ENCODE data around the gene MMEL1.

Gene MMEL1

GRCh38 chr1:2602866-2603520 lies 29.8 kb downstream of the MMEL1 start:
- H2AFZ ChIP-seq (ENCODE audit: low read length) = no peak overlapping the region
- no peaks in the 10 kb centered on the region for H3K9me3 ChIP-seq (replicated peaks in 1 of 2; ENCODE audit: control insufficient read depth in 2 of 2, insufficient read depth in 1 of 2, low read depth in 1 of 2, low read length in 2 of 2)
- no peak overlapping the region for H3K27ac ChIP-seq (replicated peaks; ENCODE audit: low read length)
- no peaks in the 10 kb centered on the region for H3K79me1 ChIP-seq (ENCODE audit: low read depth, low read length)
- H3K4me1 ChIP-seq (ENCODE audit: control insufficient read depth in 2 of 2, insufficient read depth in 1 of 2, low read depth in 1 of 2, low read length in 2 of 2) = peaks cover 0 to 2% of the 10 kb centered on the region in 2 donors
- H3K36me3 ChIP-seq (replicated peaks in 1 of 2; ENCODE audit: control insufficient read depth in 2 of 2, insufficient read depth in 2 of 2, low read length in 2 of 2) = no peaks in the 10 kb centered on the region
- no CpG with 5 or more reads among the region's 18 CpGs for WGBS, 2 donors (ENCODE audit: extremely low coverage in 2 of 2, insufficient read length in 2 of 2, insufficient replicate concordance in 1 of 2)
- peak overlapping the region; percentile 44 for H3K9ac ChIP-seq (ENCODE audit: low read depth, low read length, poor library complexity)
- no peak overlapping the region for H3K23ac ChIP-seq (ENCODE audit: low read depth, low read length, poor library complexity)
- DNase-seq (ENCODE audit: low spot score) = no peak
- no peak overlapping the region for H3K4me2 ChIP-seq (ENCODE audit: insufficient read depth, low read length, poor library complexity, severe bottlenecking)
- H2BK15ac ChIP-seq (ENCODE audit: low read length) = peak overlapping the region; percentile 94
- H3K4me3 ChIP-seq (ENCODE audit: low read length in 2 of 2) = no peak overlapping the region
- H4K91ac ChIP-seq (ENCODE audit: low read depth, low read length, poor library complexity) = no peak overlapping the region
- H2BK12ac ChIP-seq (ENCODE audit: low read length) = no peak overlapping the region
- H3K14ac ChIP-seq (ENCODE audit: low read length) = peak overlapping the region; percentile 31
- H2BK120ac ChIP-seq (ENCODE audit: low read depth, low read length) = peak overlapping the region; percentile 87
- peak overlapping the region; percentile 66 for H2BK5ac ChIP-seq (ENCODE audit: low read length)
- peak overlapping the region; percentile 83 for H2AK5ac ChIP-seq (ENCODE audit: low read depth, low read length)
- H3K27me3 ChIP-seq (ENCODE audit: control insufficient read depth in 3 of 3, insufficient read depth in 3 of 3, low read depth in 1 of 3, low read length in 3 of 3) = peaks cover 0 to 42% (median 2%) of the 10 kb centered on the region in 3 experiments
- H4K8ac ChIP-seq (ENCODE audit: low read depth, low read length) = no peak overlapping the region
- H3K18ac ChIP-seq (ENCODE audit: low read length) = peak overlapping the region; percentile 35
- peak overlapping the region; percentile 89 for H3K4ac ChIP-seq (ENCODE audit: low read length)

GRCh38 chr1:2602311-2602835 lies 30.4 kb downstream of the MMEL1 start:
- Histone ChIP-seq H3K4me2 (ENCODE audit: insufficient read depth, low read length, poor library complexity, severe bottlenecking) (no peak overlapping the region), H2AFZ (ENCODE audit: low read length) (no peak overlapping the region), H3K9ac (ENCODE audit: low read depth, low read length, poor library complexity) (no peak overlapping the region), H3K23ac (ENCODE audit: low read depth, low read length, poor library complexity) (no peak overlapping the region), H3K9me3 (replicated peaks in 1 of 2; ENCODE audit: control insufficient read depth in 2 of 2, insufficient read depth in 1 of 2, low read depth in 1 of 2, low read length in 2 of 2) (no peaks in the 10 kb centered on the region), H2BK12ac (ENCODE audit: low read length) (no peak overlapping the region), H3K27ac (replicated peaks; ENCODE audit: low read length) (no peak overlapping the region), H3K4ac (ENCODE audit: low read length) (no peak overlapping the region), H2BK5ac (ENCODE audit: low read length) (peak overlapping the region; percentile 66), H4K91ac (ENCODE audit: low read depth, low read length, poor library complexity) (no peak overlapping the region), H2AK5ac (ENCODE audit: low read depth, low read length) (peak overlapping the region; percentile 83), H3K4me1 (ENCODE audit: control insufficient read depth in 2 of 2, insufficient read depth in 1 of 2, low read depth in 1 of 2, low read length in 2 of 2) (peaks cover 0 to 2% of the 10 kb centered on the region in 2 donors), H2BK120ac (ENCODE audit: low read depth, low read length) (peak overlapping the region; percentile 87), H3K27me3 (ENCODE audit: control insufficient read depth in 3 of 3, insufficient read depth in 3 of 3, low read depth in 1 of 3, low read length in 3 of 3) (peaks cover 0 to 47% (median 2%) of the 10 kb centered on the region in 3 experiments), H2BK15ac (ENCODE audit: low read length) (peak overlapping the region; percentile 67), H3K4me3 (ENCODE audit: low read length in 2 of 2) (no peak overlapping the region), H3K14ac (ENCODE audit: low read length) (peak overlapping the region; percentile 71), H4K8ac (ENCODE audit: low read depth, low read length) (no peak overlapping the region), H3K79me1 (ENCODE audit: low read depth, low read length) (no peaks in the 10 kb centered on the region), H3K36me3 (replicated peaks in 1 of 2; ENCODE audit: control insufficient read depth in 2 of 2, insufficient read depth in 2 of 2, low read length in 2 of 2) (no peaks in the 10 kb centered on the region), H3K18ac (ENCODE audit: low read length) (peak overlapping the region; percentile 64)
- WGBS, 2 donors (ENCODE audit: extremely low coverage in 2 of 2, insufficient read length in 2 of 2, insufficient replicate concordance in 1 of 2) = no CpG with 5 or more reads among the region's 15 CpGs
- no peak for DNase-seq (ENCODE audit: low spot score)

- Histone ChIP-seq H3K4me2 (ENCODE audit: insufficient read depth, low read length, poor library complexity, severe bottlenecking) (no peak overlapping the region), H2BK12ac (ENCODE audit: low read length) (no peak overlapping the region), H3K4me3 (ENCODE audit: low read length in 2 of 2) (no peak overlapping the region), H3K9ac (ENCODE audit: low read depth, low read length, poor library complexity) (no peak overlapping the region), H3K23ac (ENCODE audit: low read depth, low read length, poor library complexity) (no peak overlapping the region), H2BK120ac (ENCODE audit: low read depth, low read length) (no peak overlapping the region), H3K36me3 (replicated peaks in 1 of 2; ENCODE audit: control insufficient read depth in 2 of 2, insufficient read depth in 2 of 2, low read length in 2 of 2) (no peaks in the 10 kb centered on the region), H4K8ac (ENCODE audit: low read depth, low read length) (no peak overlapping the region), H3K27ac (replicated peaks; ENCODE audit: low read length) (no peak overlapping the region), H2AFZ (ENCODE audit: low read length) (no peak overlapping the region), H4K91ac (ENCODE audit: low read depth, low read length, poor library complexity) (no peak overlapping the region), H3K4me1 (ENCODE audit: control insufficient read depth in 2 of 2, insufficient read depth in 1 of 2, low read depth in 1 of 2, low read length in 2 of 2) (peaks cover 0 to under 1% of the 10 kb centered on the region in 2 donors), H3K4ac (ENCODE audit: low read length) (peak overlapping the region; percentile 53), H2AK5ac (ENCODE audit: low read depth, low read length) (peak overlapping the region; percentile 56), H2BK5ac (ENCODE audit: low read length) (peak overlapping the region; percentile 39), H3K79me1 (ENCODE audit: low read depth, low read length) (no peaks in the 10 kb centered on the region), H3K9me3 (replicated peaks in 1 of 2; ENCODE audit: control insufficient read depth in 2 of 2, insufficient read depth in 1 of 2, low read depth in 1 of 2, low read length in 2 of 2) (no peaks in the 10 kb centered on the region), H2BK15ac (ENCODE audit: low read length) (peak overlapping the region; percentile 67), H3K14ac (ENCODE audit: low read length) (no peak overlapping the region), H3K18ac (ENCODE audit: low read length) (peak overlapping the region; percentile 64), H3K27me3 (ENCODE audit: control insufficient read depth in 3 of 3, insufficient read depth in 3 of 3, low read depth in 1 of 3, low read length in 3 of 3) (peaks cover 0 to 49% (median 2%) of the 10 kb centered on the region in 3 experiments)
- DNase-seq (ENCODE audit: low spot score) = no peak
- WGBS, 2 donors (ENCODE audit: extremely low coverage in 2 of 2, insufficient read length in 2 of 2, insufficient replicate concordance in 1 of 2) = no CpG with 5 or more reads among the region's 18 CpGs
These were observed 31.0 kb downstream of the MMEL1 start for GRCh38 chr1:2601721-2602303.

- Histone ChIP-seq H2BK120ac (ENCODE audit: low read depth, low read length) (no peak overlapping the region), H3K18ac (ENCODE audit: low read length) (no peak overlapping the region), H2BK15ac (ENCODE audit: low read length) (no peak overlapping the region), H3K9ac (ENCODE audit: low read depth, low read length, poor library complexity) (no peak overlapping the region), H3K36me3 (replicated peaks in 1 of 2; ENCODE audit: control insufficient read depth in 2 of 2, insufficient read depth in 2 of 2, low read length in 2 of 2) (no peaks in the 10 kb centered on the region), H2BK12ac (ENCODE audit: low read length) (no peak overlapping the region), H2BK5ac (ENCODE audit: low read length) (no peak overlapping the region), H3K4ac (ENCODE audit: low read length) (no peak overlapping the region), H3K79me1 (ENCODE audit: low read depth, low read length) (no peaks in the 10 kb centered on the region), H2AFZ (ENCODE audit: low read length) (no peak overlapping the region), H3K14ac (ENCODE audit: low read length) (no peak overlapping the region), H3K4me3 (ENCODE audit: low read length in 2 of 2) (no peak overlapping the region), H3K4me1 (ENCODE audit: control insufficient read depth in 2 of 2, insufficient read depth in 1 of 2, low read depth in 1 of 2, low read length in 2 of 2) (no peaks in the 10 kb centered on the region), H2AK5ac (ENCODE audit: low read depth, low read length) (no peak overlapping the region), H3K9me3 (replicated peaks in 1 of 2; ENCODE audit: control insufficient read depth in 2 of 2, insufficient read depth in 1 of 2, low read depth in 1 of 2, low read length in 2 of 2) (no peaks in the 10 kb centered on the region), H4K91ac (ENCODE audit: low read depth, low read length, poor library complexity) (no peak overlapping the region), H3K27me3 (ENCODE audit: control insufficient read depth in 3 of 3, insufficient read depth in 3 of 3, low read depth in 1 of 3, low read length in 3 of 3) (peaks cover 0 to 44% (median 2%) of the 10 kb centered on the region in 3 experiments), H4K8ac (ENCODE audit: low read depth, low read length) (no peak overlapping the region), H3K27ac (replicated peaks; ENCODE audit: low read length) (no peak overlapping the region), H3K4me2 (ENCODE audit: insufficient read depth, low read length, poor library complexity, severe bottlenecking) (no peak overlapping the region), H3K23ac (ENCODE audit: low read depth, low read length, poor library complexity) (no peak overlapping the region)
- no CpG with 5 or more reads among the region's 3 CpGs for WGBS, 2 donors (ENCODE audit: extremely low coverage in 2 of 2, insufficient read length in 2 of 2, insufficient replicate concordance in 1 of 2)
- DNase-seq (ENCODE audit: low spot score) = no peak
These were observed 34.4 kb downstream of the MMEL1 start for GRCh38 chr1:2598329-2598931.

All from neuronal stem cell (in vitro differentiated cells).